HUES6 (cell line): ENCODE results near the gene ARHGAP40.

Experiments
- H3K27ac ChIP-seq: 2 replicates; pipeline ENCODE4 v1.7.0; 2013; ENCODE audit warnings: low read depth, mild to moderate bottlenecking, low read length, inconsistent platforms
- H3K27me3 ChIP-seq: 2 replicates; pipeline ENCODE4 v1.6.1; 2013; ENCODE audit warnings: low read length; ENCODE audit not compliant: control insufficient read depth, insufficient read depth
- H3K36me3 ChIP-seq: 2 replicates; pipeline ENCODE4 v1.6.1; 2013; ENCODE audit warnings: low read length; ENCODE audit not compliant: control insufficient read depth, insufficient read depth
- H3K4me1 ChIP-seq: 2 replicates; pipeline ENCODE4 v1.6.1; 2013; ENCODE audit warnings: low read length; ENCODE audit not compliant: control insufficient read depth, insufficient read depth
- H3K4me3 ChIP-seq: 2 replicates; pipeline ENCODE4 v1.5.1; 2013; ENCODE audit warnings: low read depth, low read length
- H3K9ac ChIP-seq: one replicate; pipeline ENCODE4 v1.6.1; 2013; ENCODE audit warnings: mild to moderate bottlenecking, low read length
- H3K9me3 ChIP-seq: 2 replicates; pipeline ENCODE4 v1.6.1; 2013; ENCODE audit warnings: low read depth, low read length; ENCODE audit not compliant: control insufficient read depth, insufficient read depth

Gene ARHGAP40

GRCh38 chr20:38603286-38603685, 1.7 kb downstream of the ARHGAP40 start:
- Histone ChIP-seq H3K4me3 (peak overlapping the region; percentile 61; the same call in 1 of the 2 replicates), H3K4me1 (peaks cover 55% of the 10 kb centered on the region), H3K9me3 (no peaks in the 10 kb centered on the region), H3K27me3 (no peaks in the 10 kb centered on the region; the same call in 1 of the 2 replicates), H3K36me3 (no peaks in the 10 kb centered on the region; the same call in 1 of the 2 replicates), H3K9ac (peak overlapping the region; percentile 58), H3K27ac (no peak overlapping the region)

- Histone ChIP-seq H3K36me3 (peaks cover 6% of the 10 kb centered on the region; the same call in 1 of the 2 replicates), H3K27ac (no peak overlapping the region), H3K4me3 (peak overlapping the region; percentile 30; the same call in 1 of the 2 replicates), H3K9me3 (no peaks in the 10 kb centered on the region), H3K4me1 (peaks cover 55% of the 10 kb centered on the region), H3K27me3 (no peaks in the 10 kb centered on the region; the same call in 1 of the 2 replicates), H3K9ac (no peak overlapping the region)
Observed at GRCh38 chr20:38604873-38605303, 3.3 kb downstream of the ARHGAP40 start.

GRCh38 chr20:38607351-38607750, 5.7 kb downstream of the ARHGAP40 start:
- Histone ChIP-seq H3K4me3 (peak overlapping the region; percentile 31; the same call in 1 of the 2 replicates), H3K9ac (peak overlapping the region; percentile 21), H3K36me3 (peaks cover 6% of the 10 kb centered on the region; the same call in 1 of the 2 replicates), H3K27me3 (no peaks in the 10 kb centered on the region; the same call in 1 of the 2 replicates), H3K9me3 (no peaks in the 10 kb centered on the region), H3K27ac (no peak overlapping the region), H3K4me1 (peaks cover 40% of the 10 kb centered on the region; the same call in 1 of the 2 replicates)

- no peak overlapping the region for H3K9ac ChIP-seq
- H3K4me3 ChIP-seq = no peak overlapping the region
- no peaks in the 10 kb centered on the region for H3K9me3 ChIP-seq
- H3K27ac ChIP-seq = no peak overlapping the region
- peaks cover 6% of the 10 kb centered on the region; the same call in 1 of the 2 replicates for H3K36me3 ChIP-seq
- H3K27me3 ChIP-seq = no peaks in the 10 kb centered on the region
- H3K4me1 ChIP-seq = peaks cover 47% of the 10 kb centered on the region; the same call in 1 of the 2 replicates
Observed at GRCh38 chr20:38608188-38608587, 6.6 kb downstream of the ARHGAP40 start.

GRCh38 chr20:38609815-38610214, 8.2 kb downstream of the ARHGAP40 start:
- H3K27me3 ChIP-seq = no peaks in the 10 kb centered on the region
- no peaks in the 10 kb centered on the region for H3K9me3 ChIP-seq
- H3K4me3 ChIP-seq = no peak overlapping the region
- H3K27ac ChIP-seq = no peak overlapping the region
- H3K36me3 ChIP-seq = peaks cover 22% of the 10 kb centered on the region; the same call in 1 of the 2 replicates
- no peak overlapping the region for H3K9ac ChIP-seq
- H3K4me1 ChIP-seq = peaks cover 45% of the 10 kb centered on the region; the same call in 1 of the 2 replicates

GRCh38 chr20:38610521-38610920, 8.9 kb downstream of the ARHGAP40 start:
- Histone ChIP-seq H3K4me3 (no peak overlapping the region), H3K27me3 (no peaks in the 10 kb centered on the region), H3K9me3 (no peaks in the 10 kb centered on the region), H3K9ac (no peak overlapping the region), H3K27ac (no peak overlapping the region), H3K36me3 (peaks cover 28% of the 10 kb centered on the region; the same call in 1 of the 2 replicates), H3K4me1 (peaks cover 38% of the 10 kb centered on the region; the same call in 1 of the 2 replicates)

GRCh38 chr20:38612751-38613515, 11.3 kb downstream of the ARHGAP40 start:
- Histone ChIP-seq H3K27ac (no peak overlapping the region), H3K9me3 (no peaks in the 10 kb centered on the region), H3K27me3 (no peaks in the 10 kb centered on the region), H3K4me1 (peaks cover 31% of the 10 kb centered on the region; the same call in 1 of the 2 replicates), H3K4me3 (no peak overlapping the region), H3K9ac (no peak overlapping the region), H3K36me3 (peaks cover 36% of the 10 kb centered on the region; the same call in 1 of the 2 replicates)

GRCh38 chr20:38615283-38615682, 13.7 kb downstream of the ARHGAP40 start:
- Histone ChIP-seq H3K27me3 (no peaks in the 10 kb centered on the region), H3K9me3 (no peaks in the 10 kb centered on the region), H3K36me3 (peaks cover 41% of the 10 kb centered on the region; the same call in 1 of the 2 replicates), H3K9ac (no peak overlapping the region), H3K4me1 (peaks cover 19% of the 10 kb centered on the region; the same call in 1 of the 2 replicates), H3K27ac (no peak overlapping the region), H3K4me3 (no peak overlapping the region)

- Histone ChIP-seq H3K4me1 (peaks cover 26% of the 10 kb centered on the region; the same call in 1 of the 2 replicates), H3K9ac (no peak overlapping the region), H3K27ac (no peak overlapping the region), H3K9me3 (no peaks in the 10 kb centered on the region), H3K36me3 (peaks cover 41% of the 10 kb centered on the region; the same call in 1 of the 2 replicates), H3K27me3 (no peaks in the 10 kb centered on the region), H3K4me3 (no peak overlapping the region)
Observed at GRCh38 chr20:38616457-38616856, 14.8 kb downstream of the ARHGAP40 start.

- peaks cover 26% of the 10 kb centered on the region; the same call in 1 of the 2 replicates for H3K4me1 ChIP-seq
Observed at GRCh38 chr20:38617011-38617829, 15.6 kb downstream of the ARHGAP40 start.

More at GRCh38 chr20:38617011-38617829, 15.6 kb downstream of the ARHGAP40 start:
- H3K4me3 ChIP-seq = no peak overlapping the region
- no peak overlapping the region for H3K27ac ChIP-seq
- H3K9me3 ChIP-seq = no peaks in the 10 kb centered on the region
- H3K27me3 ChIP-seq = no peaks in the 10 kb centered on the region
- H3K9ac ChIP-seq = peak overlapping the region; percentile 46
- H3K36me3 ChIP-seq = peaks cover 41% of the 10 kb centered on the region; the same call in 1 of the 2 replicates
